Activated CD8-positive, alpha-beta T cell treated with anti-CD3 and anti-CD28 coated beads for 36 hours (primary cell): ENCODE measurements around the gene NAA38. TPM values are rescaled to one million over a fixed set of nuclear protein-coding genes. Genes with fewer than 3 reads are reported as not detected.
A peak's percentile ranks its signal among the peaks of the same experiment; 100 is the strongest.

Source experiments
- ATAC-seq: fragments of 200-7000 bp; cut with Tn5 transposase; one replicate; pipeline ENCODE4 v1.10.0; 2021; ENCODE audit warnings: mild to moderate bottlenecking, moderate library complexity
- CTCF ChIA-PET: fragments of 350-600 bp; sonication (Branson Sonifier 250); formaldehyde crosslinking; loops from one replicate; lab custom pipeline; 2021; ENCODE audit warnings: antibody characterized with exemption; lab: Charles Lee
- POLR2A ChIA-PET: fragments of 350-600 bp; sonication (Branson Sonifier 250); formaldehyde crosslinking; loops from one replicate; lab custom pipeline; 2021; ENCODE audit warnings: antibody characterized with exemption; lab: Charles Lee
- DNase-seq: peaks from one replicate; pipeline ENCODE4 v3.0.0-alpha.2; 2020
- H3K27ac Mint-ChIP-seq: one replicate; pipeline ENCODE4 v1.8.0; 2021; ENCODE audit warnings: mild to moderate bottlenecking, mixed read lengths
- H3K27me3 Mint-ChIP-seq: one replicate; pipeline ENCODE4 v1.8.0; 2021; ENCODE audit warnings: mixed read lengths
- H3K36me3 Mint-ChIP-seq: one replicate; pipeline ENCODE4 v1.8.0; 2021; ENCODE audit warnings: low read depth, mixed read lengths
- H3K4me1 Mint-ChIP-seq: one replicate; pipeline ENCODE4 v1.8.0; 2021; ENCODE audit warnings: low read depth, mixed read lengths
- H3K4me3 Mint-ChIP-seq: one replicate; pipeline ENCODE4 v1.8.0; 2021; ENCODE audit warnings: mild to moderate bottlenecking, moderate library complexity, mixed read lengths
- H3K9me3 Mint-ChIP-seq: one replicate; pipeline ENCODE4 v1.8.0; 2021; ENCODE audit warnings: mixed read lengths
- intact Hi-C: fragments of 100-400 bp; cut with micrococcal nuclease; formaldehyde crosslinking; loops from one replicate; pipeline ENCODE4 v1.10.0; 2022
- total RNA-seq, 2 experiments: library from RNA; stranded (reverse); gene quantifications; one replicate each; pipeline ENCODE4 v1.2.3, GENCODE V29; 2021
- TF ChIP-seq, protein P1 (sequence below): fragments of 200-600 bp; IDR thresholded peaks from one replicate; pipeline ENCODE4 v1.8.0; 2022; ENCODE audit warnings: antibody characterized with exemption, mild to moderate bottlenecking

Gene NAA38
- total RNA-seq, 2 experiments from 2014 or later = 72.8 to 77.2 TPM

DNA sequence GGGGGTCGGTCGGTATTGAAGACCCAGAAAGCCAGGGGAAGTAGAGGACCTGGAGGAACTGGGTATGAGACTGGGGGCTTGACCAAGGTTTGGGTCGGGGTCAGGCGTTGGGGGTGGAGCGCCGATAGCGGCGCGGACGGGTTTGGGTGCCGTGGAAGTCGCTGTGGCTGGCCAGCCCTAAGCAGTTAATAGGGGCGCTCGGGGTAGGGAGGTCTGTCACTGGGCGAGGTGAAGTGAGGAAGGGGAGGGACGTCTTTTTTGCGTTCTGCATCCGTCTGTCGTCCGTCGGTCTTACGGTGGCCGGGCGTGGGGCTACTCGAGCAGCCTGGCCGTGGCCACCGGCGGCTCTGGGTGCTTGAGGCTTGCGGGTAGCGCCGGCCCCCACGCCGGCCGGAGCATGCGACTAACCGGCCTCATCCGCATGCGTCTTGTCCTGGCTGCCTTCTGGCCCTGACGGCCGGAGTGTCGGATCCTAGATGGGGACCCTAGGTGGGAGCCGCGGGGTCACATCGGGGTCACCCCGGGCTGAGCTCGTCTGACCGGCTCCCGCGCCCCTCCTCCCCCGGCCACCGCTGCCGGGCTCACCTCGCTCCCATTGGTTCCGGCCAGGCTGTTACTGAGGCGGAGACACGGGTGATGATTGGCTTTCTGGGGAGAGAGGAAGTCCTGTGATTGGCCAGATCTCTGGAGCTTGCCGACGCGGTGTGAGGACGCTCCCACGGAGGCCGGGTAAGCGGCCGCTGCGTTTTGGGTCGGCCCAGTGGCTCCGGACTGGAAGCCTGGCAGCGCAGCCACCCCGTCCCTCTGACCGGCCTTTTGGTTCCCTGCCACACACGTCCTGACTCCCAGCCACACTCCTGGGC, 12.8 kb downstream of the NAA38 start:
- H3K4me3 Mint-ChIP-seq = peak overlapping the region; percentile 83
- H3K27ac Mint-ChIP-seq = peak overlapping the region; percentile 98
- TF ChIP-seq, protein P1, sequence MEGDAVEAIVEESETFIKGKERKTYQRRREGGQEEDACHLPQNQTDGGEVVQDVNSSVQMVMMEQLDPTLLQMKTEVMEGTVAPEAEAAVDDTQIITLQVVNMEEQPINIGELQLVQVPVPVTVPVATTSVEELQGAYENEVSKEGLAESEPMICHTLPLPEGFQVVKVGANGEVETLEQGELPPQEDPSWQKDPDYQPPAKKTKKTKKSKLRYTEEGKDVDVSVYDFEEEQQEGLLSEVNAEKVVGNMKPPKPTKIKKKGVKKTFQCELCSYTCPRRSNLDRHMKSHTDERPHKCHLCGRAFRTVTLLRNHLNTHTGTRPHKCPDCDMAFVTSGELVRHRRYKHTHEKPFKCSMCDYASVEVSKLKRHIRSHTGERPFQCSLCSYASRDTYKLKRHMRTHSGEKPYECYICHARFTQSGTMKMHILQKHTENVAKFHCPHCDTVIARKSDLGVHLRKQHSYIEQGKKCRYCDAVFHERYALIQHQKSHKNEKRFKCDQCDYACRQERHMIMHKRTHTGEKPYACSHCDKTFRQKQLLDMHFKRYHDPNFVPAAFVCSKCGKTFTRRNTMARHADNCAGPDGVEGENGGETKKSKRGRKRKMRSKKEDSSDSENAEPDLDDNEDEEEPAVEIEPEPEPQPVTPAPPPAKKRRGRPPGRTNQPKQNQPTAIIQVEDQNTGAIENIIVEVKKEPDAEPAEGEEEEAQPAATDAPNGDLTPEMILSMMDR = no peak
- CTCF ChIA-PET = interaction anchor here (0.7 to 1.8 kb wide), 11 partner anchors 10 to 157 kb away, joined by 3 to 21 read pairs (median 5); partner anchors contain the start of genes CYB5D1, KDM6B, NAA38 and TP53
- intact Hi-C loops = loop anchor here (5.0 kb wide), 1 partner anchor 43 kb away; the partner anchor contains the start of gene CHD3
- H3K27me3 Mint-ChIP-seq = no peaks in the 10 kb centered on the region
- no peaks in the 10 kb centered on the region for H3K9me3 Mint-ChIP-seq
- POLR2A ChIA-PET = interaction anchor here (0.6 to 8.2 kb wide), 6 partner anchors 9 to 538 kb away, joined by 3 to 74 read pairs (median 7); partner anchors contain the start of genes KDM6B, NAA38, TMEM88 and TP53
- ATAC-seq = peak; percentile 45
- H3K36me3 Mint-ChIP-seq = peaks cover 50% of the 10 kb centered on the region
- DNase-seq = peak; percentile 91
- peaks cover 45% of the 10 kb centered on the region for H3K4me1 Mint-ChIP-seq

DNA sequence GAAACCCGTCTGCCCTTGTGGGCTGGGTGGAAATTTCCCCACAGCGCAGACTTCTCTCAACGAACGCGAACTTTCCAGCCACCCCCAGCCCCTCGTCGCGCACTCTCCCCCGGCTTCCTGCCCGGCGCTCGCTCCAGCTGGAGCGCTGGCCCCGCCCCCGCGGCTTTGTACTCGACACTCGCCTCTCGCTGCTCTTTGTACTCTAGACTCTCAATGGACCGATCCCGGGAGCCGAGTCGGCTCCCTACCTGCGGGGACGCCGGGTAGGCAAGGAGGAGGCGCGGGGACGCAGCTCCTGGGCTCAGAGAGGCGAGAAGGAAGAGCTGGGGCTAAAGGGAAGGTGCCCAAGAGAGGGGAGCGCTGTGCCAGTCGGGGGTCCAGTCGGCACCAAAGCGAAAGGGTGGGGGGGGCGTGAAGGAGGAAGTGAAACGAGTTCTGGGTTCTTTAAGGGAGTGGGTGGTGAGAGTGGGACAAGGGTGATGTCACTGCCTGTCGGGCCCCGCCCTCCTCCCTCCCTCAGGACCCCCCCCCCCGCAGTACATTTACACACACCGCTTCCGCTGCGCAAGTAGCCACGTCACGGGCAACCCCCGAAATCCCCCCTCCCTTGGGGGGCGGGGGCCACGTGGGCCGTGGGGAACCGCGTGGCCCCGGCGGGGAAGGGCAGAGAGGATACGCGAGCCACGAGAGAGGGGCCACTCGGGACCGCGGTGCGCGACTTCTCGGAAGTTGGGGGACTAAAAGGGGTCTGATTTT, 13.6 kb downstream of the NAA38 start:
- POLR2A ChIA-PET = interaction anchor here (0.6 to 6.6 kb wide), 7 partner anchors 9 to 157 kb away, joined by 3 to 35 read pairs (median 5); partner anchors contain the start of genes NAA38, TMEM88 and TP53
- H3K27me3 Mint-ChIP-seq = no peaks in the 10 kb centered on the region
- ATAC-seq = peak; percentile 25
- peak overlapping the region; percentile 83 for H3K4me3 Mint-ChIP-seq
- no peaks in the 10 kb centered on the region for H3K9me3 Mint-ChIP-seq
- intact Hi-C loops = loop anchor here (2.0 to 5.0 kb wide), 2 partner anchors 13 to 44 kb away; partner anchors contain the start of genes CHD3 and NAA38
- H3K36me3 Mint-ChIP-seq = peaks cover 45% of the 10 kb centered on the region
- peaks cover 50% of the 10 kb centered on the region for H3K4me1 Mint-ChIP-seq
- DNase-seq = peak; percentile 94
- CTCF ChIA-PET = interaction anchor here (1.0 to 1.8 kb wide), 2 partner anchors 9 to 14 kb away, joined by 3 to 5 read pairs; partner anchors contain the start of genes CYB5D1 and NAA38
- TF ChIP-seq, protein P1 = no peak
- H3K27ac Mint-ChIP-seq = peak overlapping the region; percentile 98

DNA sequence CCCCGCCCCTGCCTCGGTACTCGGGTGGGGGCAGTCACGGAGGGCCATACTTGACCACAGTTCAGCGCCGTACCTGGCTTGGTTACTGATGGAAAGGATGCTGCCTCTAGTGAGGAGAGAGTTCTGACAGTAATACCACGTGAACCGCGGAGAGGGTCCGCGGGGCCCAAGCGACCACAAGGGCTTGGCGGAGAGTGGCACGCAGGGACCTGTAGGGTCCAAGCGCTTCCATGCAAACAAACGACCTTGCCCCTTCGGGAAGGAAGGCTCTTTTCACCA, 14.2 kb downstream of the NAA38 start:
- ATAC-seq (peak; percentile 1), DNase-seq (no peak)
- Mint-ChIP-seq H3K9me3 (no peaks in the 10 kb centered on the region), H3K4me1 (peaks cover 52% of the 10 kb centered on the region), H3K36me3 (peaks cover 44% of the 10 kb centered on the region), H3K4me3 (peak overlapping the region; percentile 83), H3K27me3 (no peaks in the 10 kb centered on the region), H3K27ac (peak overlapping the region; percentile 98)
- CTCF ChIA-PET = interaction anchor here (1.0 to 1.8 kb wide), 3 partner anchors 8 to 14 kb away, joined by 3 to 5 read pairs (median 5); partner anchors contain the start of genes CYB5D1 and NAA38
- POLR2A ChIA-PET = interaction anchor here (0.6 to 6.6 kb wide), 8 partner anchors 8 to 156 kb away, joined by 3 to 35 read pairs (median 4); partner anchors contain the start of genes NAA38, TMEM88 and TP53
- TF ChIP-seq, protein P1 = no peak
- intact Hi-C loops = loop anchor here (2.0 to 5.0 kb wide), 2 partner anchors 14 to 44 kb away; partner anchors contain the start of genes CHD3 and NAA38

DNA sequence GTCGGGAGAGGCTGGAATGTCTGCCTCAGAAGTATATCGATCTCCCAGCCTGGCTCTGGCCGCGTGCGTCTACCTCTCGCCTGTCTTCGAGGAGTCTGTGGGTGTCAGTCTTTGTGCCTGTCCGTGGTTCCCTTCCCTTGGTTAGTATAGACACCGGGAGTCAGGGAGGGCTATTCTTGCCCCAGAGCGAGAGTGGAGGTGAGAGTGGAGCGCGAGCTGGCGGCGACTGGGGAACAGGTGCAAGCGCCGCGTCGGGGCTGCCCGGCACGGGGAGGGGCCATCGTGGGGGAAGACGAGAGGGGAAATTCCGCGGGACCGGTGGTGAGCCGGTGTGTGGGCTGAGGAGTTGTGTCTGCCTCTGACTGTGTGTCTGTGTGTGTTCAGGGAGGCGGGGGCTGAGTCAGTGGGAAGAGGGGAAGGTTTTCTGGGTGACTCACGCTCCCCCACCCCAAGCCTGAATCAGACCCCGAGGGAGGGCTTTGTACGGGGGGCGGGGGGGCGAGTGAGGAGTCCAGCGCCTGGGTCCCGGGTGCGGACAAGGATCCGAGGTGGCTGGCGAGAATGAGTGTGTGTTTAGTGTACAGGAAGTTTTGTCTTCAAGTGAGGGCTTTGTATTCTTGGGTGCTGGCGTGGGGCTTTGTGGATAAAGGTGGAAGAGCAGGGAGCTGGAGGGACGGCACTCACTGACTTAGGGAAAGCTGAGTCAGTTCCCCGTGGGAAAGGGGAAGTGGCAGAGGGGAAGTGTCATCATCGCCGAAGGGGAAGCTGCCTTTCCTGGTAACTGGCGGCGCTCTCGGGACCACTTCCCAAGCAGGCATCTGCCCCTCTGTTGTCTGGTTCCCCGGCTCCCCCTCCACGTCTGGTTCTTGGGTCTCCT, 14.7 kb downstream of the NAA38 start:
- Mint-ChIP-seq H3K36me3 (peaks cover 42% of the 10 kb centered on the region), H3K27me3 (no peaks in the 10 kb centered on the region), H3K27ac (peak overlapping the region; percentile 98), H3K4me3 (peak overlapping the region; percentile 83), H3K4me1 (peaks cover 54% of the 10 kb centered on the region), H3K9me3 (no peaks in the 10 kb centered on the region)
- ATAC-seq (peak; percentile 35), DNase-seq (peak; percentile 98)
- intact Hi-C loops = loop anchor here (2.0 to 5.0 kb wide), 2 partner anchors 14 to 45 kb away; partner anchors contain the start of genes CHD3 and NAA38
- ChIA-PET POLR2A (interaction anchor here (0.6 to 6.6 kb wide), 14 partner anchors 8 to 406 kb away, joined by 3 to 35 read pairs (median 4); partner anchors contain the start of genes CNTROB, NAA38, RNF227 and TMEM88), CTCF (interaction anchor here (1.0 to 1.8 kb wide), 3 partner anchors 8 to 15 kb away, joined by 3 to 5 read pairs (median 5); partner anchors contain the start of genes CYB5D1 and NAA38)
- TF ChIP-seq, protein P1 = no peak
